Epithelial cell of alveolus of lung (primary cell): ENCODE measurements around the gene ZDHHC7. TPM values are rescaled to one million over a fixed set of nuclear protein-coding genes. Genes with fewer than 3 reads are reported as not detected.

ENCODE experiments used
- total RNA-seq: library from RNA; depleted of rRNA; stranded (reverse); fragments of >200 nt; gene quantifications from 2 replicates; pipeline ENCODE4 v1.2.1, GENCODE V29; 2015

Gene ZDHHC7
- 48.1 and 60.8 TPM in 2 replicates for total RNA-seq

GRCh38 chr16:85010931-85011845 lies at the start of gene ZDHHC7:
Gene ZDHHC7, minus strand, starts transcription at chr16:85011535. Its CDS starts 20,917 bp downstream, at chr16:84990618.

GRCh38 chr16:85027349-85027957 lies 16.1 kb upstream of the ZDHHC7 start, which contains the start of gene KIAA0513:
Gene KIAA0513, plus strand, starts transcription at chr16:85027795. Its CDS starts 39,277 bp downstream, at chr16:85067072.

Other genes starting within 250 kb of the ZDHHC7 start
- gene CRISPLD2, start 191.6 kb downstream of the ZDHHC7 start, total RNA-seq: 113 and 252 TPM in 2 replicates
- 3.9 and 4.4 TPM in 2 replicates for gene KIAA0513, start 16.3 kb upstream of the ZDHHC7 start, total RNA-seq
- gene CIBAR2, start 100.9 kb upstream of the ZDHHC7 start, total RNA-seq: not detected in 2 replicates